Kidney tubule cell (primary cell): ENCODE results near the gene C1QTNF4.
"Not testable (repeated sequence)": the region's sequence is repeated elsewhere in the genome, so short reads cannot be mapped to it uniquely, and the experiment has no call there.

Experiments
- DNase-seq: peaks from one replicate; pipeline ENCODE4 v3.0.0-alpha.2; 2018; ENCODE audit warnings: low spot score

Gene C1QTNF4

GRCh38 chr11:47593934-47594855, at the start of gene C1QTNF4:
TSS of gene C1QTNF4 (minus strand) at chr11:47594411. CDS start at chr11:47590810, 3,601 bp downstream.
- no peak for DNase-seq

- peak; percentile 98 for DNase-seq
Observed at GRCh38 chr11:47642099-47642855, 48.1 kb upstream of the C1QTNF4 start, which contains the start of gene MTCH2. TSS of gene MTCH2 (minus strand) at chr11:47642559. CDS start at chr11:47642465, 94 bp downstream.

GRCh38 chr11:47641600-47642098, 47.4 kb upstream of the C1QTNF4 start:
- peak; percentile 13 for DNase-seq

- DNase-seq, result not testable (repeated sequence)
Observed at GRCh38 chr11:47640506-47640905, 46.3 kb upstream of the C1QTNF4 start.

GRCh38 chr11:47636331-47636730, 42.1 kb upstream of the C1QTNF4 start:
- not testable (repeated sequence) for DNase-seq

- DNase-seq, result no peak
Observed at GRCh38 chr11:47631473-47631872, 37.3 kb upstream of the C1QTNF4 start.

- no peak for DNase-seq
Observed at GRCh38 chr11:47628026-47628425, 33.8 kb upstream of the C1QTNF4 start.

- DNase-seq, result no peak
Observed at GRCh38 chr11:47626234-47626633, 32.0 kb upstream of the C1QTNF4 start.

- no peak for DNase-seq
Observed at GRCh38 chr11:47620836-47621378, 26.7 kb upstream of the C1QTNF4 start.

GRCh38 chr11:47617417-47617809, 23.2 kb upstream of the C1QTNF4 start:
- no peak for DNase-seq

- peak; percentile 24 for DNase-seq
Observed at GRCh38 chr11:47616726-47617416, 22.7 kb upstream of the C1QTNF4 start.

GRCh38 chr11:47615249-47615648, 21.0 kb upstream of the C1QTNF4 start:
- DNase-seq, result no peak

- no peak for DNase-seq
Observed at GRCh38 chr11:47611348-47611794, 17.2 kb upstream of the C1QTNF4 start.

- no peak for DNase-seq
Observed at GRCh38 chr11:47609675-47610074, 15.5 kb upstream of the C1QTNF4 start.

- DNase-seq, result peak; percentile 17
Observed at GRCh38 chr11:47607380-47607779, 13.2 kb upstream of the C1QTNF4 start.

GRCh38 chr11:47606731-47607130, 12.5 kb upstream of the C1QTNF4 start:
- DNase-seq, result no peak

- no peak for DNase-seq
Observed at GRCh38 chr11:47605921-47606320, 11.7 kb upstream of the C1QTNF4 start.

GRCh38 chr11:47603295-47603694, 9.1 kb upstream of the C1QTNF4 start:
- no peak for DNase-seq

GRCh38 chr11:47599902-47600301, 5.7 kb upstream of the C1QTNF4 start:
- no peak for DNase-seq

GRCh38 chr11:47595967-47596366, 1.8 kb upstream of the C1QTNF4 start:
- DNase-seq, result no peak

- no peak for DNase-seq
Observed at GRCh38 chr11:47595029-47595428, 818 bp upstream of the C1QTNF4 start.

GRCh38 chr11:47593492-47593933, 698 bp downstream of the C1QTNF4 start:
- no peak for DNase-seq
